Measurements from ENCODE around the gene SMIM33. TPM values are rescaled to one million over a fixed set of nuclear protein-coding genes. Genes with fewer than 3 reads are reported as not detected.
A peak's percentile ranks its signal among the peaks of the same experiment; 100 is the strongest.

The SMIM33 gene
- total RNA-seq, 4 donors from 2014 or later: 0.40 to 1.7 (median 0.99) TPM

DNA sequence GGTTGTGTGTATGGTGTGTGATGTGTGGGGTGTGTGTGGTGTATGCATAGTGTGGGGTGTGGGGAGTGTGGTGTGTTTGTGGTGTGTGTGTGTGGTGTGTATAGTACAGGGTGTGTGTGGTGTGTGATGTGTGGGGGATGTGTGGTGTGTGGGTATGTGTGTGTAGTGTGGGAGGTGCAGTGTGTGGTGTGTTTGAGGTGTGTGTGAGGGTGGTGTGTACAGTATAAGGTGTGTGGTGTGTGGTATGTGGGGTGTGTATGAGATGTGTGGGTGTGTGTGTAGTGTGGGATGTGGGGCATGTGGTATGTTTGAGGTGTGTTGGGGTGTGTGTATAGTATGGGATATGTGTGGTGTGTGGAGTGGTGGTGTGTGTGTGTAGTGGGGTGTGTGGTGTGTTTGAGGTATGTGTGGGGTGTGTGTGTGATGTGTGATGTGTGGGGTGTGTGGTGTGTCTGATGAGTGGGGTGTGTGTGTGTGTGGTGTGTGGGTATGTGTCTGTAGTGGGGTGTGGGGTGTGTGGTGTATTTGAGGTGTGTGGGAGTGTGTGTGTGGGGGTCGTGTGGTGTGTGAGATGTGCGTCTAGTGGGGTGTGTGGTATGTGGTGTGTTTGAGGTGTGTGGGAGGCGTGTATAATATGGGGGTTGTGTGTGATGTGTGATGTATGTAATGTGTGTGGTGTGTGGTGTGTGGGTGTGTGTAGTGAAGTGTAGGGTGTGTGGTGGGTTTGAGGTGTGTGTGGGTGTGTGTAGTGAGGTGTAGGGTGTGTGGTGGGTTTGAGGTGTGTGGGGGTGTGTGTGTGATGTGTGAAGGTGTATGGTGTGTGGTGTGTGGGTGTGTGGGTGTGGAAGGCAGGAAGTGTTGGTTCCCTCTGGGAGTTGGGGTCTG lies 16.9 kb upstream of the SMIM33 start:
- H3K4me1 ChIP-seq: peaks cover 0 to 6% (median 3%) of the 10 kb centered on the region in 4 donors
- no peak overlapping the region for H3K27ac ChIP-seq
- TF ChIP-seq, protein P1, sequence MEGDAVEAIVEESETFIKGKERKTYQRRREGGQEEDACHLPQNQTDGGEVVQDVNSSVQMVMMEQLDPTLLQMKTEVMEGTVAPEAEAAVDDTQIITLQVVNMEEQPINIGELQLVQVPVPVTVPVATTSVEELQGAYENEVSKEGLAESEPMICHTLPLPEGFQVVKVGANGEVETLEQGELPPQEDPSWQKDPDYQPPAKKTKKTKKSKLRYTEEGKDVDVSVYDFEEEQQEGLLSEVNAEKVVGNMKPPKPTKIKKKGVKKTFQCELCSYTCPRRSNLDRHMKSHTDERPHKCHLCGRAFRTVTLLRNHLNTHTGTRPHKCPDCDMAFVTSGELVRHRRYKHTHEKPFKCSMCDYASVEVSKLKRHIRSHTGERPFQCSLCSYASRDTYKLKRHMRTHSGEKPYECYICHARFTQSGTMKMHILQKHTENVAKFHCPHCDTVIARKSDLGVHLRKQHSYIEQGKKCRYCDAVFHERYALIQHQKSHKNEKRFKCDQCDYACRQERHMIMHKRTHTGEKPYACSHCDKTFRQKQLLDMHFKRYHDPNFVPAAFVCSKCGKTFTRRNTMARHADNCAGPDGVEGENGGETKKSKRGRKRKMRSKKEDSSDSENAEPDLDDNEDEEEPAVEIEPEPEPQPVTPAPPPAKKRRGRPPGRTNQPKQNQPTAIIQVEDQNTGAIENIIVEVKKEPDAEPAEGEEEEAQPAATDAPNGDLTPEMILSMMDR (IDR thresholded peaks at IDR 0.05): no peak
- no peak for TF ChIP-seq POLR2A (IDR thresholded peaks at IDR 0.05)
- H3K36me3 ChIP-seq: no peaks in the 10 kb centered on the region
- no peak for DNase-seq
- H3K27me3 ChIP-seq: no peaks in the 10 kb centered on the region
- H3K4me3 ChIP-seq: no peak overlapping the region
- no peaks in the 10 kb centered on the region for H3K9me3 ChIP-seq

DNA sequence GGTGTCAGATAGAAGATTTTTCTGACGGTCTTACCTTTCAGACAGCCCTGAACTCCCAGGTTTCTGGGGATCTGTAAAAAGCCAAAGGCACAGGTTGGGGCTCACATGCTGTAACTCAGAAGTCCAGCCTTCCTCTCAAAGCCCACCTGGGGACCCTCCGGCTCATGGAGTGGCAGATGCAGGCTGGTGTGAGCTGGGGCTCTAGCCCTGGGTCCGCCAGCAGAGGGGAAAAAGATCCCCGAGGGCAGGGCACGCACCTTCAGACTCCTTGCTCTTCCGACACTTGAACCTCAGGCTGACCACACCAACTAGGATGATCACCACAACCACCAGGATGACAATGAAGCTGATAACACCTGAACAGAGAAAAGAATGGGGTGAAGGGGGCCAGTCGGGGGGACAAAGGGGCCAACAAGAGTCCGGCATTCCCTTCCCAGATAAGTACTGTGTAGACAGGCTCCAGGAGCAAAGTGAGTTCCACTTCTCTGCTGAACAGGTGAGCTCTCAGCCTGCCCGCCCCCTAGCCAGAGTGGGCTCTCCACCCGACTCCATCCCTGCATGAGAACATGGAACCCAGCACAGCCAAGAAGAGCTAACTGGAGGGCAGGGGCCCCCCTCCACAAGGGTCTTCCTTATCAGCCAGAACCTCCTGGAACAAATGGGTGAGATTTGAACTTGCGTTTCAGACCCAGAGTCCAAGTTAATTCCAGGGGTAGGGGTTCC lies 16.1 kb upstream of the SMIM33 start:
- H3K27ac ChIP-seq: no peak overlapping the region
- TF ChIP-seq, protein P1 (IDR thresholded peaks at IDR 0.05): no peak
- TF ChIP-seq POLR2A (IDR thresholded peaks at IDR 0.05): no peak
- peaks cover 0 to 14% (median 8%) of the 10 kb centered on the region in 4 donors for H3K4me1 ChIP-seq
- DNase-seq: no peak
- H3K36me3 ChIP-seq: no peaks in the 10 kb centered on the region
- H3K4me3 ChIP-seq: no peak overlapping the region
- H3K27me3 ChIP-seq: no peaks in the 10 kb centered on the region
- no peaks in the 10 kb centered on the region for H3K9me3 ChIP-seq

DNA sequence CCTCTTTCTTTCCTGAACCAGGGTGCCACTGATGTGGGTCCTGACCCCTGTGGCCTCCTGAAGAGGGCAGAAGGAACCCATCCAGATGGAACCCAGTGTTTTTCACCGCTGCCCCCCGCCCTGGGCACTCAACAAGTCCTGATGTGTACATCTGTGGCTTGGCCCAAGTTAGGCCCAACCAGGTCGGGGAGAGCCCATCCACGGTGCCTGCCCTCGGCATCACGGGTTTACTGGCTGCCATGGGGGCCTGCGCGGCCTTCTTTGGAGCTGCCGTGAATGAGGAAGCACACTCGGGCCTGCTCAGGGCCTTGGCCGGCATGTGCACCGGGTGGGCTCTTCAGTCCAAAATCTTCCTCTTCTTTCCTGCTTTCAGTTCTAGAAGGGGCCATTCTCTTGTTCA lies 14.0 kb upstream of the SMIM33 start:
- Histone ChIP-seq H3K27ac (no peak overlapping the region), H3K4me1 (peaks cover 0 to 16% (median 8%) of the 10 kb centered on the region in 4 donors), H3K9me3 (no peaks in the 10 kb centered on the region), H3K36me3 (no peaks in the 10 kb centered on the region), H3K27me3 (no peaks in the 10 kb centered on the region), H3K4me3 (no peak overlapping the region)
- no peak for DNase-seq
- TF ChIP-seq, protein P1 (IDR thresholded peaks at IDR 0.05): no peak
- no peak for TF ChIP-seq POLR2A (IDR thresholded peaks at IDR 0.05)

DNA sequence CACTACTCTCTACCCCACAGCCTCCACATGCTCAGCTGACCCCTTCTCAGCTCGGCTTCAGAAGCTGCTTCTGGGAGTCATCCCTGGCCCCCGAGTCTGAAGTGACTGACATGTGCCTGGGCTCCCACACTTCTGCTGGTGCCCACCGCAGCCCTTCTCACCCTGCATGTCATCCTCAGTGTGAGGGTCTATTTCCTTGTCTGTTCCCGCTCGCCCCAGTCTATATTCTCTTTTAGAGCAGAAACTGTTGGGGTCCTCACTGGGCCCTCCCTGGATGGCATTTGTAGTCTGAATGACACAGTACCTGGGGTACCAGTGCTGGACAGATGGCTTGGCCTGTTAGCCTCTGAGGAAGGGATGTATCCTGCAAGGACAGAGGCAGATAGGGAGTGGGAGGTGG lies 13.6 kb upstream of the SMIM33 start:
- Histone ChIP-seq H3K27ac (no peak overlapping the region), H3K4me3 (no peak overlapping the region), H3K27me3 (no peaks in the 10 kb centered on the region), H3K9me3 (no peaks in the 10 kb centered on the region), H3K4me1 (peaks cover 0 to 16% (median 8%) of the 10 kb centered on the region in 4 donors), H3K36me3 (no peaks in the 10 kb centered on the region)
- DNase-seq: no peak
- TF ChIP-seq POLR2A (IDR thresholded peaks at IDR 0.05): no peak
- TF ChIP-seq, protein P1 (IDR thresholded peaks at IDR 0.05): no peak

DNA sequence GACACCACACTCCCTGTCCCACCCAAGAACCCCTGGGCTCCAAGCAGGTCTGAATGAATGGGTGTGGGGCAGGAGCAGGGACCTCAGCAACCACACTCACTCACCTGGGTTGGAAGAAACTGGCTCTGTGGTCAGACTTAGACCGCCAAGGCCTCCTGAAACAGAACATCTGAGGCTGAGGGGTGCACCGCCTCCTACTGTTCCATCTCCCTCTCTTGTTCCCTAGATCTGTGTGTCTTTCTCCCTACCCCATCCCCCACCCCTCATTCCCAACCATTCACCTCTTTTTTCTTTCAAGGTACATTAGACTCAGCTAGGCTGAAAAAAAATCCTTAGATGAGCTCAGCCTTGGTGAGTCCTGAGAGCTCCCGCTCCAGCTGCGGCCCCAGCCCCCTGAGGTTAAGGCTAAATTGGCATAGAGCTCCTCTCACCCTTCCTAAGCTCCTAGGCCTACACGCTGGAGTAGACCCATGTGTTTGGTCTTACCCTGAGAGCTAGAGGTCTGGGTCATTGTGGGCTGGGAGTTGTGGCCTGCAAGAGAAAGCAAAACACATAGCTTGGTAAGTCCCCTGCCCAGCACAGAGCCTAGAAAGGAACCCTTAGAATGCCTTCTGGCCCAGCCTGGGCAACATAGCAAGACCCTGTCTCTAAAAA lies 13.0 kb upstream of the SMIM33 start:
- no peaks in the 10 kb centered on the region for H3K27me3 ChIP-seq
- H3K4me1 ChIP-seq: peaks cover 0 to 16% (median 8%) of the 10 kb centered on the region in 4 donors
- H3K4me3 ChIP-seq: no peak overlapping the region
- TF ChIP-seq POLR2A (IDR thresholded peaks at IDR 0.05): no peak
- TF ChIP-seq, protein P1 (IDR thresholded peaks at IDR 0.05): no peak
- H3K36me3 ChIP-seq: no peaks in the 10 kb centered on the region
- no peak for DNase-seq
- peak overlapping the region in 1 of 4 donors; percentile 30 for H3K27ac ChIP-seq
- no peaks in the 10 kb centered on the region for H3K9me3 ChIP-seq
